Neural progenitor cell (in vitro differentiated cells): ENCODE data around the gene TEX53. TPM values are rescaled to one million over a fixed set of nuclear protein-coding genes. Genes with fewer than 3 reads are reported as not detected.

Experiments used
- DNase-seq: peaks from one replicate; pipeline ENCODE4 v3.0.0-alpha.2; 2016; ENCODE audit warnings: low spot score
- H2AFZ ChIP-seq: fragments of 200-600 bp; sonication (generic); replicated peaks from 2 replicates; pipeline ENCODE4 v1.6.1; 2016; ENCODE audit warnings: antibody characterized with exemption
- H3F3A ChIP-seq: fragments of 200-600 bp; sonication (generic); 2 replicates; pipeline ENCODE4 v1.6.1; 2016; ENCODE audit warnings: antibody characterized with exemption, low read depth
- H3K27ac ChIP-seq: fragments of 200-600 bp; sonication (generic); 2 replicates; pipeline ENCODE4 v1.5.1; 2016; ENCODE audit warnings: mild to moderate bottlenecking
- H3K27me3 ChIP-seq: fragments of 200-600 bp; sonication (generic); 2 replicates; pipeline ENCODE4 v1.6.1; 2016; ENCODE audit warnings: mild to moderate bottlenecking, moderate library complexity
- H3K36me3 ChIP-seq: fragments of 200-600 bp; sonication (generic); 2 replicates; pipeline ENCODE4 v1.5.1; 2016
- H3K4me1 ChIP-seq: fragments of 200-600 bp; sonication (generic); 2 replicates; pipeline ENCODE4 v1.6.1; 2016; ENCODE audit warnings: mixed run types
- H3K4me2 ChIP-seq: fragments of 200-600 bp; sonication (generic); 2 replicates; pipeline ENCODE4 v1.6.1; 2016
- H3K4me3 ChIP-seq: fragments of 200-600 bp; sonication (generic); 2 replicates; pipeline ENCODE4 v1.5.1; 2016
- H3K79me2 ChIP-seq: fragments of 200-600 bp; sonication (generic); 2 replicates; pipeline ENCODE4 v1.6.1; 2016; ENCODE audit warnings: low read depth
- H3K9ac ChIP-seq: fragments of 200-600 bp; sonication (generic); 2 replicates; pipeline ENCODE4 v1.6.1; 2016
- H3K9me3 ChIP-seq: fragments of 200-600 bp; sonication (generic); 2 replicates; pipeline ENCODE4 v1.5.1; 2016; ENCODE audit warnings: low read depth
- H4K20me1 ChIP-seq: fragments of 200-600 bp; sonication (generic); 2 replicates; pipeline ENCODE4 v1.6.1; 2016; ENCODE audit warnings: low read depth
- H3K27ac Mint-ChIP-seq: 3 replicates; pipeline ENCODE4 v1.8.0; 2021; ENCODE audit warnings: mixed read lengths
- H3K27me3 Mint-ChIP-seq: 2 replicates; pipeline ENCODE4 v1.8.0; 2022; ENCODE audit warnings: low read depth, mild to moderate bottlenecking, inconsistent platforms, moderate library complexity, mixed read lengths; ENCODE audit not compliant: insufficient read depth
- H3K36me3 Mint-ChIP-seq: 3 replicates; pipeline ENCODE4 v1.8.0; 2021; ENCODE audit warnings: mixed read lengths
- H3K4me1 Mint-ChIP-seq: 3 replicates; pipeline ENCODE4 v1.8.0; 2021; ENCODE audit warnings: mixed read lengths
- H3K4me3 Mint-ChIP-seq: 3 replicates; pipeline ENCODE4 v1.8.0; 2021; ENCODE audit warnings: mild to moderate bottlenecking, moderate library complexity, mixed read lengths
- H3K9me3 Mint-ChIP-seq: 3 replicates; pipeline ENCODE4 v1.8.0; 2020; ENCODE audit warnings: mixed read lengths
- CTCF ChIP-seq: fragments of 200-600 bp; sonication (generic); IDR thresholded peaks from 2 replicates; pipeline ENCODE4 v1.5.1; 2017; ENCODE audit warnings: antibody characterized with exemption, mild to moderate bottlenecking
- EZH2 ChIP-seq: fragments of 200-600 bp; sonication (generic); IDR thresholded peaks from 2 replicates; pipeline ENCODE4 v1.6.1; 2017; ENCODE audit warnings: antibody characterized with exemption, mild to moderate bottlenecking, moderate library complexity
- EZH2phosphoT487 ChIP-seq: fragments of 200-600 bp; sonication (generic); IDR thresholded peaks from 2 replicates; pipeline ENCODE4 v1.6.1; 2017; ENCODE audit warnings: antibody characterized with exemption
- total RNA-seq: library from RNA; depleted of rRNA; stranded (reverse); fragments of >200 nt; gene quantifications from 2 replicates; pipeline ENCODE4 v1.2.3, GENCODE V29; 2015; ENCODE audit warnings: low replicate concordance

TEX53 gene
- total RNA-seq, 1 donor from 2014 or later: not detected

- Histone ChIP-seq H3K9ac (no peak overlapping the region), H3F3A (no peaks in the 10 kb centered on the region), H3K4me1 (no peaks in the 10 kb centered on the region), H4K20me1 (no peaks in the 10 kb centered on the region), H3K36me3 (no peaks in the 10 kb centered on the region), H3K27me3 (no peaks in the 10 kb centered on the region), H3K9me3 (no peaks in the 10 kb centered on the region), H2AFZ (no peak overlapping the region), H3K4me2 (no peak overlapping the region), H3K79me2 (no peaks in the 10 kb centered on the region), H3K27ac (no peak overlapping the region), H3K4me3 (no peak overlapping the region)
- Mint-ChIP-seq H3K36me3 (no peaks in the 10 kb centered on the region), H3K27ac (no peak overlapping the region), H3K4me3 (no peak overlapping the region), H3K4me1 (no peaks in the 10 kb centered on the region), H3K9me3 (peaks cover 5% of the 10 kb centered on the region), H3K27me3 (peaks cover 6% of the 10 kb centered on the region)
- TF ChIP-seq EZH2 (no peak), EZH2phosphoT487 (no peak), CTCF (no peak)
- no peak for DNase-seq
Measured at GRCh38 chr9:114697951-114698351, 40.3 kb upstream of the TEX53 start.

- no peak overlapping the region for H3K9ac ChIP-seq
- Mint-ChIP-seq H3K27ac (no peak overlapping the region), H3K9me3 (peaks cover 5% of the 10 kb centered on the region), H3K27me3 (peaks cover 6% of the 10 kb centered on the region), H3K36me3 (no peaks in the 10 kb centered on the region), H3K4me3 (no peak overlapping the region), H3K4me1 (no peaks in the 10 kb centered on the region)
- no peaks in the 10 kb centered on the region for H3K36me3 ChIP-seq
- H3K79me2 ChIP-seq: no peaks in the 10 kb centered on the region
- no peak for DNase-seq
- TF ChIP-seq CTCF: no peak
- TF ChIP-seq EZH2: no peak
- no peak for TF ChIP-seq EZH2phosphoT487
- no peaks in the 10 kb centered on the region for H3F3A ChIP-seq
- no peak overlapping the region for H3K4me3 ChIP-seq
- no peaks in the 10 kb centered on the region for H3K9me3 ChIP-seq
- no peak overlapping the region for H3K27ac ChIP-seq
- no peaks in the 10 kb centered on the region for H3K27me3 ChIP-seq
- H3K4me2 ChIP-seq: no peak overlapping the region
- no peak overlapping the region for H2AFZ ChIP-seq
- no peaks in the 10 kb centered on the region for H3K4me1 ChIP-seq
- no peaks in the 10 kb centered on the region for H4K20me1 ChIP-seq
Measured at GRCh38 chr9:114696814-114697544, 39.4 kb upstream of the TEX53 start.

GRCh38 chr9:114695948-114696347 lies 38.3 kb upstream of the TEX53 start:
- Mint-ChIP-seq H3K4me1 (no peaks in the 10 kb centered on the region), H3K9me3 (peaks cover 5% of the 10 kb centered on the region), H3K27ac (no peak overlapping the region), H3K27me3 (peaks cover 3% of the 10 kb centered on the region), H3K36me3 (no peaks in the 10 kb centered on the region), H3K4me3 (no peak overlapping the region)
- Histone ChIP-seq H3K79me2 (no peaks in the 10 kb centered on the region), H3K4me1 (no peaks in the 10 kb centered on the region), H2AFZ (no peak overlapping the region), H3K4me3 (no peak overlapping the region), H3K27ac (no peak overlapping the region), H3K4me2 (no peak overlapping the region), H3K9ac (no peak overlapping the region), H4K20me1 (no peaks in the 10 kb centered on the region), H3K9me3 (no peaks in the 10 kb centered on the region), H3K27me3 (no peaks in the 10 kb centered on the region), H3F3A (no peaks in the 10 kb centered on the region), H3K36me3 (no peaks in the 10 kb centered on the region)
- no peak for TF ChIP-seq CTCF
- no peak for TF ChIP-seq EZH2
- TF ChIP-seq EZH2phosphoT487: no peak
- no peak for DNase-seq
